ENCODE data around the gene FAM3A.

The FAM3A gene

GRCh38 chrX:154531626-154532025, 15.6 kb upstream of the FAM3A start:
- peak; percentile 53 for ATAC-seq
- TF ChIP-seq POU6F1 (CRISPR knock-in tag; IDR thresholded peaks at IDR 0.05; ENCODE audit: borderline replicate concordance, low read depth) (no peak), TCF4 (CRISPR knock-in tag; IDR thresholded peaks at IDR 0.05; ENCODE audit: borderline replicate concordance) (no peak), PPARA (CRISPR knock-in tag; IDR thresholded peaks at IDR 0.05; ENCODE audit: borderline replicate concordance) (no peak), CREB5 (CRISPR knock-in tag; IDR thresholded peaks at IDR 0.05; ENCODE audit: low read depth) (no peak), SNAI2 (CRISPR knock-in tag; IDR thresholded peaks at IDR 0.05) (no peak), ZC3H10 (CRISPR knock-in tag; IDR thresholded peaks at IDR 0.05) (no peak)

GRCh38 chrX:154530286-154530685, 14.3 kb upstream of the FAM3A start:
- no peak for TF ChIP-seq ZFP3 (CRISPR knock-in tag; IDR thresholded peaks at IDR 0.05)
- TF ChIP-seq ZNF70 (CRISPR knock-in tag; IDR thresholded peaks at IDR 0.05), result no peak
- no peak for TF ChIP-seq TSHZ2 (CRISPR knock-in tag; IDR thresholded peaks at IDR 0.05)
- no peak for TF ChIP-seq SNAI2 (CRISPR knock-in tag; IDR thresholded peaks at IDR 0.05)
- TF ChIP-seq CSRNP3 (CRISPR knock-in tag; IDR thresholded peaks at IDR 0.05), result no peak
- TF ChIP-seq OSR1 (CRISPR knock-in tag; IDR thresholded peaks at IDR 0.05), result no peak
- TF ChIP-seq CREB5 (CRISPR knock-in tag; IDR thresholded peaks at IDR 0.05; ENCODE audit: low read depth), result no peak
- TF ChIP-seq ESRRG (CRISPR knock-in tag; IDR thresholded peaks at IDR 0.05), result no peak
- no peak for TF ChIP-seq POU6F1 (CRISPR knock-in tag; IDR thresholded peaks at IDR 0.05; ENCODE audit: borderline replicate concordance, low read depth)
- TF ChIP-seq ISL1 (CRISPR knock-in tag; IDR thresholded peaks at IDR 0.05), result no peak
- no peak for TF ChIP-seq ZNF565 (CRISPR knock-in tag; conservative IDR thresholded peaks at IDR 0.05; ENCODE audit: low read depth)
- TF ChIP-seq PPARA (CRISPR knock-in tag; IDR thresholded peaks at IDR 0.05; ENCODE audit: borderline replicate concordance), result no peak
- no peak for TF ChIP-seq ZFP30 (CRISPR knock-in tag; IDR thresholded peaks at IDR 0.05)
- TF ChIP-seq ZNF8 (CRISPR knock-in tag; IDR thresholded peaks at IDR 0.05), result no peak
- TF ChIP-seq RARB (CRISPR knock-in tag; IDR thresholded peaks at IDR 0.05), result no peak
- ATAC-seq, result no peak

GRCh38 chrX:154529206-154529612, 13.2 kb upstream of the FAM3A start:
- no peak for TF ChIP-seq POU6F1 (CRISPR knock-in tag; IDR thresholded peaks at IDR 0.05; ENCODE audit: borderline replicate concordance, low read depth)
- no peak for TF ChIP-seq PATZ1 (CRISPR knock-in tag; IDR thresholded peaks at IDR 0.05; ENCODE audit: borderline replicate concordance)
- TF ChIP-seq ARNTL (CRISPR knock-in tag; IDR thresholded peaks at IDR 0.05; ENCODE audit: borderline replicate concordance, low read depth), result no peak
- TF ChIP-seq ZNF565 (CRISPR knock-in tag; conservative IDR thresholded peaks at IDR 0.05; ENCODE audit: low read depth), result no peak
- TF ChIP-seq TSHZ2 (CRISPR knock-in tag; IDR thresholded peaks at IDR 0.05), result no peak
- no peak for ATAC-seq
